ENCODE measurements around the gene LPCAT2.

The LPCAT2 gene

DNA sequence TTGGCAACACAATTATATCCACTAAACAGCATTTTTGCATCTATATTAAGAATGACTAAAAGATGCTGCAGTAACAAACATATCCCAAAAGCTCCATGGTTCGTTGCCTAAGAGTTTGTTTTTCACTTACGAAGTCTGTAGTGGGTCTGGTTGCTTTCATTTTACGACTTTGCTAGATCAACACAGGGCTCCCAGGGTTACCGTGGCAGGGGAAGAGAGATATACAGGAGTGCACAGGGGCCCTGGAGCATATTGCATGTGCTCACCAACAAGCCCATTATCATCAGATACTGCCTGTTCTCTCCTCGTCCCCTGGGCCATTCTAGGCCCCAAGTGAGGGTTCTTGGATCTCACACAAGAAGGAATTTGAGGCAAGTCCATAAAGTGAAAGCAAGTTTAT, 33.0 kb upstream of the LPCAT2 start:
- TF ChIP-seq POLR2A (IDR thresholded peaks at IDR 0.05; ENCODE audit: low read depth, low read length) = no peak
- no peak for DNase-seq (ENCODE audit: insufficient read length, low spot score)
- no peak for FAIRE-seq

DNA sequence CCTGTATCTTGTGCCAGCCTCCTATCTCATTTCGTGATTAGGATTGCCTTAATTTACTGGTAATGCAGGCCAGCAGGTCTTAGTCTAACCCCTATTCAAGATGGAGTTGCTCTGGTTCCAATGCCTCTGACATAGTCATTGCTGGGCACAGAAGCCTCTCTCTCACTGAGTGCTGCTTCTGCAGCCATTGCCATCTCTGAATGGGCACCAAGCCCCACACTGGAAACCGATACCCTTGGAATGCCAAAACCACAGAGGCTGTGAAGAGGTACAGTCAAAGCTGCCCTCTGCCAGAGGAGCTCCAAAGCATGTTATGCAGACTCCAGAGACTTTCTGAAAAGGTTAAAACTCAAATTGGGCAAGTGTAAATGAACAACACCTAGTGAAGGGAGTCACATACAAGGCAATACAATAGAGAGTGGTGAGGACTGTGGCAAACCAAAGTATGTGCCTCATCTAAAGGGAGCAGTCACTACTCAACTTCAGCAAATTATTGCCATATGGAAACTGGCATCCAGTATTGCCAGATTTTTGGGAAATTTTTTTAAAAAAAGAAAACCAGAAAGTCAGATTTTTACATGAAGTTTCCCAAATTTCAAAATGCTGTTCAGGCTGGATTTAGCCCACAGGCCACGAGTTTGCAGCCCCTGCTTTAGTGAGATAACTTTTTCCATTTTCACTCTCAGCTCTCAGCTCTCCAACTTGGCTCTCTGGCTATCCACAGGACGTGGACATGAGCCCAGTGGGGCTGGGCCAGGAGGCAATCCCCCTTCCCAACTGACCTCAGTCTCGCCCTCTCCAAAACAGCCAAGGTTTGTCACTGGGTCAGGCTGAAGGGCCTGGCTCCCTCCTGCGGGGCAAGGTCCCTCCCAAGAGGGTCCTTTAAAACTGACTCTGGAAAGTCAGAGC, 32.0 kb upstream of the LPCAT2 start:
- DNase-seq (ENCODE audit: insufficient read length, low spot score) (no peak), FAIRE-seq (no peak)
- no peak for TF ChIP-seq POLR2A (IDR thresholded peaks at IDR 0.05; ENCODE audit: low read depth, low read length)

DNA sequence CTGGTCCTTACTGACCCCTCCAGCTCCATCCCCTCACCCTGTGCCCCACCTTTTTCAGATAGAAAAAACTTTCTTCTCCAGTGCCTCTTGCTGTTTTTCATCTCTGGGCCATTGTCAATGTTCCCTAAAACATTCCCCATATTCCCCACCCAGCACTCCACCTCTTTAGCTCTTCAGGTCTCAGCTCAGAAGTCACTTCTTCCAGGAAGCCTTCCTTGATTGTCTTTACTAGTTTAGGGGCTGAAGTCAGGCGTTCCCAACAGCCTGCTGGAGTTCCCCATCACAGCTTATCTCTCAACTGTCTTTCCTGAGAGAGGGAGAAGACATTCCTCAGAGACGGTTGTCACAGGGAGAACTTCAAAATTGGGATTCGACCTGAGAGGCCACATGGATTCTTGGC, 31.1 kb upstream of the LPCAT2 start:
- DNase-seq (ENCODE audit: insufficient read length, low spot score) = no peak
- FAIRE-seq = no peak
- no peak for TF ChIP-seq POLR2A (IDR thresholded peaks at IDR 0.05; ENCODE audit: low read depth, low read length)

- no peak for TF ChIP-seq POLR2A (IDR thresholded peaks at IDR 0.05; ENCODE audit: low read depth, low read length)
- DNase-seq (ENCODE audit: insufficient read length, low spot score) = peak; percentile 48
- FAIRE-seq = no peak
Observed at GRCh38 chr16:55478827-55479429, 29.9 kb upstream of the LPCAT2 start, which contains the start of gene MMP2. TSS of gene MMP2 (plus strand) at chr16:55479198. CDS start at chr16:55479480, 282 bp downstream.

DNA sequence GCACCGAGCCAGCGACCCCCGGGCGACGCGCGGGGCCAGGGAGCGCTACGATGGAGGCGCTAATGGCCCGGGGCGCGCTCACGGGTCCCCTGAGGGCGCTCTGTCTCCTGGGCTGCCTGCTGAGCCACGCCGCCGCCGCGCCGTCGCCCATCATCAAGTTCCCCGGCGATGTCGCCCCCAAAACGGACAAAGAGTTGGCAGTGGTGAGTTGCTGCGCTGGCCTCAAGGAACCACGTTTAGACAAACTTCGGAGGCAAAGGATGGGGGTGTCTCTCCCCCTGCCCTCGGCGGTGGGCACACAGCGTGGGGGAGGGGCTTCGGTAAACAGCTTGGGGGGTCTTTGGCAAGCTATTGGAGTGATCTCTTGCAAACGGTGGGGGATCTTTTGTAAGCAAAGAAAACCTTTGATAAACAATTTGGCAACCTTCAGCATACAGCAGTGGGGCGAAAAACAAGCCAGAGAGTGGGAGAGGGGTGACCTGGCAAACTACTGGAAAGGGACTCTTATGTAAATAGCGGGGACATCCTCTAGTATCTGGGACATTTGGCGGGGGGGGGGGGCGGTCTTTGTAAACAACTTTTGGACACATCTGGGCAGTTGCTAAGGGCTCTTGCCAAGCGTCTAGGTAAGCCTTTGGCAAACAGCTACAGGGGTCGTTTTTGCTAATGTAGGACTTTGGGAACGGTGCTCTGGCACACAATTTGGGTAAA, 29.3 kb upstream of the LPCAT2 start:
- FAIRE-seq = no peak
- DNase-seq (ENCODE audit: insufficient read length, low spot score) = no peak

DNA sequence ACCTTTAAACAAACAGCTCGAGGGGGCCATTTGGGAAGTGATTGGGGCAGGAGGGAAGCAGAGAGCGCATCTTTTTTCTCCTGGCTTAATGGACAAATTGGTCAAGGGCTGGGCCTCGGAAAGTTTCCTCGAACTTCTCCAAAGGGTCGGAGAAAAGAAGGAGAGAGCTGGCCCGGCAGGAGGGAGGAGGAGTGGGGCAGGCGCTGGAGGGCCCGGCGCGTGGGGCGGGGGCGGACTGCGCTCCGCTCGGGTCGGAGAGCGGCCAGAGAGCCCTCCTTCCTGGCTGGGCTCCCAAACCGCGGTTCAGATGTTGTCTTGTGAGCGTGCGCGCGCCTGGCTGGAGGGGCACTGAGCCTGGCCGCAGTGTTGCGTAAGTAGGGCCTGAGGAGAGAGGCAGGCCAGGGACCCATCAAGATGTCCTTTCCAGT, 28.6 kb upstream of the LPCAT2 start:
- FAIRE-seq (no peak), DNase-seq (ENCODE audit: insufficient read length, low spot score) (no peak)
- no peak for TF ChIP-seq POLR2A (IDR thresholded peaks at IDR 0.05; ENCODE audit: low read depth, low read length)

More for the DNA sequence above, 29.3 kb upstream of the LPCAT2 start:
- no peak for TF ChIP-seq POLR2A (IDR thresholded peaks at IDR 0.05; ENCODE audit: low read depth, low read length)

- no peak for TF ChIP-seq POLR2A (IDR thresholded peaks at IDR 0.05; ENCODE audit: low read depth, low read length)
- FAIRE-seq = no peak
- DNase-seq (ENCODE audit: insufficient read length, low spot score) = no peak
Observed at GRCh38 chr16:55481023-55481422, 27.8 kb upstream of the LPCAT2 start.

GRCh38 chr16:55482056-55482455, 26.8 kb upstream of the LPCAT2 start:
- TF ChIP-seq POLR2A (IDR thresholded peaks at IDR 0.05; ENCODE audit: low read depth, low read length) = no peak
- DNase-seq (ENCODE audit: insufficient read length, low spot score) (no peak), FAIRE-seq (no peak)

DNA sequence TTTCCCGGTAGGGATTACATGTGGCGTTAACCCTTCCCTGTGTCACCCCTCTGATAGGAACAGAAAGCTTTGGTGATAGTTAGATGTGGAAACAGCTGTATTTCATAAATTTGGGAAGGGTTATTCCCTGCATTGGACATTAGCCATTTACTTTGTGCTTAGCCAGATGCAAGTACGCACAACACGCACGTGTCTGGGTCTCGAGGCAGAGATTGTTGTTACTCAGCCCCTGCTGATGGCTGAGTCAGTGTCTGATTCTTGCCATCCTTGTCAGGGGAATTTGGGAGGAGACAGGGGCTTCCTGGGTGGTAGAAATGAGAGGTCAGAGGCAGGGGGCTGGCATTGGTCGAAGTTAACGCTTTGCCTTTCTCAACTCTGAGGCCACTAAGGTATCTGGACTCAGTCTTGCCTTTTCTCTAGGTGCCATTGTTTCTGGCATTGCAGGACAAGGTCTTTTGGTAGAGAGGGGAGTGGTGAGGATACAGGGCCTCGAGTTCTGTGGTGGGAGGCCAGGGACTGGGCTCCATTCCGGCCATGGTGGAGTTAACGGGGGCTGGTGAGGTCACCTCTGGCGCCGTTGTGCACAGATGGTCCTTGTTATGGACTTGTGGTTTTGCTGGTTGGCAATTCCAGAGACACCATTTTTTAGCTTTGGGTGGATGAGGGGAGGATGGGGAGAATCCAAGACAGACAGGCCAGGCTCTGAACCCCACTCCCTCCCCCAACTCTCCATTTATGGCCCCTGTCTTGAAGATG, 21.6 kb upstream of the LPCAT2 start:
- no peak for TF ChIP-seq POLR2A (IDR thresholded peaks at IDR 0.05; ENCODE audit: low read depth, low read length)
- DNase-seq (ENCODE audit: insufficient read length, low spot score) (no peak), FAIRE-seq (no peak)

GRCh38 chr16:55488306-55488705, 20.6 kb upstream of the LPCAT2 start:
- FAIRE-seq = no peak
- no peak for TF ChIP-seq POLR2A (IDR thresholded peaks at IDR 0.05; ENCODE audit: low read depth, low read length)
- DNase-seq (ENCODE audit: insufficient read length, low spot score) = no peak

GRCh38 chr16:55489119-55489955, 19.5 kb upstream of the LPCAT2 start:
- DNase-seq (ENCODE audit: insufficient read length, low spot score) = no peak
- FAIRE-seq = no peak
- no peak for TF ChIP-seq POLR2A (IDR thresholded peaks at IDR 0.05; ENCODE audit: low read depth, low read length)

- FAIRE-seq (no peak), DNase-seq (ENCODE audit: insufficient read length, low spot score) (no peak)
- TF ChIP-seq POLR2A (IDR thresholded peaks at IDR 0.05; ENCODE audit: low read depth, low read length) = no peak
Observed at GRCh38 chr16:55489956-55490265, 19.0 kb upstream of the LPCAT2 start.

DNA sequence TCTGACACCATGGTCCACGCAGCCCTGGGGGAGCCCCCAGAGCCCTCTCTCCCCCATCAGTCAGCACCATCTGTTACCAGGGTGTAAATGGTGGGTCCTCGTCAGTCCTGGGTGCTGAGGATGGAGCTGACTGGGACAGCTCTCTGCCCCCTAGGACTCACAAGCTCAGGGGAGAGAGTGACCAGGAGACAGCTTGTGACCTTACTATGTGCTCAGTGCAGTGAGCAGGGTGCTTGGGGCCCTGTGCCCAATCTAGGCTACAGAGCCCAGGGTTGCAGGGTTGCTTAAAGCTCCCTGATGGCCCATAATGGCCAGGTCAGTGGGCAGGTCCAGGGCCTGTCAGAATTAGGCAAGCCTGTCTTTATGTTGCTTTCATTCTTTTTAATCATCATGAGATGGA, 18.6 kb upstream of the LPCAT2 start:
- no peak for DNase-seq (ENCODE audit: insufficient read length, low spot score)
- no peak for FAIRE-seq
- TF ChIP-seq POLR2A (IDR thresholded peaks at IDR 0.05; ENCODE audit: low read depth, low read length) = no peak
